ENCODE results near the gene SRCAP.

GRCh38 chr16:30658731-30659506 is 40.1 kb upstream of the SRCAP start:
- TF ChIP-seq EZH2phosphoT487 (IDR thresholded peaks at IDR 0.05; ENCODE audit: insufficient read depth, low read depth) = no peak
- TF ChIP-seq EZH2 (IDR thresholded peaks at IDR 0.05; ENCODE audit: insufficient read depth, poor library complexity, severe bottlenecking) = no peak
